Thymus (tissue), 11 donors: ENCODE data around the gene CHD9NB. TPM values are rescaled to one million over a fixed set of nuclear protein-coding genes. Genes with fewer than 3 reads are reported as not detected.
"Not testable (repeated sequence)": the region's sequence is repeated elsewhere in the genome, so short reads cannot be mapped to it uniquely, and the experiment has no call there.

Experiments
- DNase-seq, 9 donors: peaks; one replicate each; pipeline ENCODE4 v3.0.0-alpha.2; 2013; ENCODE audit warnings: low spot score in 9 of 9, low read depth in 6 of 9, missing footprints in 1 of 9
- H3K27ac ChIP-seq, 2 donors: one replicate each; pipeline ENCODE4 v1.5.1; 2013; ENCODE audit warnings: control low read depth in 1 of 2, low read depth in 1 of 2, low read length in 1 of 2, mild to moderate bottlenecking in 1 of 2, moderate library complexity in 1 of 2
- H3K27me3 ChIP-seq, 2 donors: one replicate each; pipeline ENCODE4 v1.5.1; 2013; ENCODE audit warnings: low read length in 1 of 2; ENCODE audit not compliant: control insufficient read depth in 2 of 2, insufficient read depth in 1 of 2
- H3K36me3 ChIP-seq, 2 donors: one replicate each; pipeline ENCODE4 v1.5.1; 2013; ENCODE audit warnings: low read length in 1 of 2, mild to moderate bottlenecking in 1 of 2, moderate library complexity in 1 of 2; ENCODE audit not compliant: control insufficient read depth in 2 of 2, insufficient read depth in 2 of 2
- H3K4me1 ChIP-seq, 2 donors: one replicate each; pipeline ENCODE4 v1.5.1; 2013; ENCODE audit warnings: low read length in 2 of 2; ENCODE audit not compliant: control insufficient read depth in 2 of 2, insufficient read depth in 2 of 2
- H3K4me3 ChIP-seq, 2 donors: one replicate each; pipeline ENCODE4 v1.5.1; 2013; ENCODE audit warnings: low read length in 2 of 2, control low read depth in 1 of 2, mild to moderate bottlenecking in 1 of 2
- H3K9me3 ChIP-seq, 2 donors: one replicate each; pipeline ENCODE4 v1.5.1; 2013; ENCODE audit warnings: low read length in 1 of 2, mild to moderate bottlenecking in 1 of 2; ENCODE audit not compliant: control insufficient read depth in 2 of 2, insufficient read depth in 1 of 2
- WGBS: extraction: QIAGEN DNeasy Blood & Tissue Kit; methylation state at CpG from one replicate; pipeline ENCODE4 v1.1.7; 2013; 5-methylcytosine and 5-hydroxymethylcytosine counted together
- polyA plus RNA-seq: library from polyadenylated mRNA; stranded (reverse); fragments of 200-250 nt; gene quantifications from one replicate; pipeline ENCODE4 v1.2.3, GENCODE V29; 2013
- total RNA-seq: library from RNA; stranded (reverse); fragments of 120-200 nt; gene quantifications from one replicate; pipeline ENCODE4 v1.2.4, GENCODE V29; 2013
- donor health status: healthy.

The CHD9NB gene
- total and polyA plus RNA-seq, 2 donors: 0.42 to 0.84 TPM

GRCh38 chr16:53078765-53079485 lies 26.2 kb upstream of the CHD9NB start:
- no peak for DNase-seq
- peaks cover 0 to 19% of the 10 kb centered on the region in 2 donors for H3K4me1 ChIP-seq
- H3K4me3 ChIP-seq: no peak overlapping the region
- H3K36me3 ChIP-seq: no peaks in the 10 kb centered on the region
- H3K27ac ChIP-seq: no peak overlapping the region
- no peaks in the 10 kb centered on the region for H3K27me3 ChIP-seq
- 90% methylated on average over 6 of the region's 6 CpGs for whole genome bisulfite sequencing
- peaks cover 0 to 11% of the 10 kb centered on the region in 2 donors for H3K9me3 ChIP-seq

DNA sequence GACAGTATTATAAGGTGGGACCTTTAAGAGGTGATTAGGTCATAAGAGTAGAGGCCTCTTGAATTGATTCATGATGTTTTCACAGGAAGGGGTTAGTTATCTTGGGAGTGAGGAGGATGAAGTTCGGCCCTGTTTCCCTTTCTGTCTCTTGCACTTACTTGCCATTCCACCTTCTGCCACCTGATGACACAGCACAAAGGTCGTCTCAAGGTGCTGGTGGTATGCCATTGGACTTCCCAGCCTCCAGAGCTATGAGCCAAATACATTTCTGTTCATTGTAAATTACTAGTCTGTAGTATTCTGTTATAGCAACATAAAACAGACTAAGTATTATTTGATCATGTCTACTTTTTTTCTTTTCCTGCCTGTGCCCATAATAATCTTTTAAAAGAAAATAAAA lies 25.6 kb upstream of the CHD9NB start:
- peaks cover 0 to 19% of the 10 kb centered on the region in 2 donors for H3K4me1 ChIP-seq
- 87% methylated on average over 2 of the region's 2 CpGs for WGBS
- no peaks in the 10 kb centered on the region for H3K36me3 ChIP-seq
- no peak for DNase-seq
- peaks cover 0 to 11% of the 10 kb centered on the region in 2 donors for H3K9me3 ChIP-seq
- H3K27me3 ChIP-seq: no peaks in the 10 kb centered on the region
- no peak overlapping the region for H3K27ac ChIP-seq
- no peak overlapping the region for H3K4me3 ChIP-seq

- H3K27ac ChIP-seq, H3K27me3 ChIP-seq, H3K36me3 ChIP-seq, H3K4me3 ChIP-seq, DNase-seq: not testable (repeated sequence)
- Histone ChIP-seq H3K9me3 (peaks cover 0 to 11% of the 10 kb centered on the region in 2 donors), H3K4me1 (peaks cover 10 to 16% of the 10 kb centered on the region in 2 donors)
- 96% methylated on average over 7 of the region's 7 CpGs for WGBS
These were observed 22.8 kb upstream of the CHD9NB start for GRCh38 chr16:53075461-53075860.

GRCh38 chr16:53074296-53074695 lies 21.6 kb upstream of the CHD9NB start:
- H3K9me3 ChIP-seq: peaks cover 0 to 11% of the 10 kb centered on the region in 2 donors
- H3K36me3 ChIP-seq, H3K27ac ChIP-seq, H3K27me3 ChIP-seq, DNase-seq, H3K4me3 ChIP-seq: not testable (repeated sequence)
- peaks cover 10% of the 10 kb centered on the region in 2 donors for H3K4me1 ChIP-seq
- WGBS: 65% methylated on average over 3 of the region's 3 CpGs

DNA sequence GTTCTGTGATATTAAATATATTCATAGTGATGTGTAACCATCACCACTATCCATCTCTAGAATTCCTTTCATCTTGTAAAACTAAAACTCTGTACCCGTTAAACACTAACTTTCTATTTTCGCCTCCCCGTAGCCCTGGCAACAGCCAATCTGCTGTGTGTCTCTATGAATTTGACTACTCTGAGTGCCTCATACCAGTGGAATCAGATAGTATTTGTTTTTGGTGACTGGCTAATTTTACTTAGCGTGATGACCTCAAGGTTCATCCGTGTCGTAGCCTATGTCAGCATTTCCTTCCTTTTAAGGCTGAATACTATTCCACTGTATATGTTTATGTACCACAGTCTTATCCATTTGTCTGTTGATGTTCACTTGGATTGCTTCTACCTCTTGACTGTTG lies 20.3 kb upstream of the CHD9NB start:
- H3K36me3 ChIP-seq: peaks cover 0 to 2% of the 10 kb centered on the region in 2 donors
- no peak for DNase-seq
- no peak overlapping the region for H3K4me3 ChIP-seq
- 98% methylated on average over 6 of the region's 6 CpGs for WGBS
- peaks cover 0 to 11% of the 10 kb centered on the region in 2 donors for H3K9me3 ChIP-seq
- H3K27me3 ChIP-seq: no peaks in the 10 kb centered on the region
- peaks cover 17 to 19% of the 10 kb centered on the region in 2 donors for H3K4me1 ChIP-seq
- no peak overlapping the region for H3K27ac ChIP-seq

DNA sequence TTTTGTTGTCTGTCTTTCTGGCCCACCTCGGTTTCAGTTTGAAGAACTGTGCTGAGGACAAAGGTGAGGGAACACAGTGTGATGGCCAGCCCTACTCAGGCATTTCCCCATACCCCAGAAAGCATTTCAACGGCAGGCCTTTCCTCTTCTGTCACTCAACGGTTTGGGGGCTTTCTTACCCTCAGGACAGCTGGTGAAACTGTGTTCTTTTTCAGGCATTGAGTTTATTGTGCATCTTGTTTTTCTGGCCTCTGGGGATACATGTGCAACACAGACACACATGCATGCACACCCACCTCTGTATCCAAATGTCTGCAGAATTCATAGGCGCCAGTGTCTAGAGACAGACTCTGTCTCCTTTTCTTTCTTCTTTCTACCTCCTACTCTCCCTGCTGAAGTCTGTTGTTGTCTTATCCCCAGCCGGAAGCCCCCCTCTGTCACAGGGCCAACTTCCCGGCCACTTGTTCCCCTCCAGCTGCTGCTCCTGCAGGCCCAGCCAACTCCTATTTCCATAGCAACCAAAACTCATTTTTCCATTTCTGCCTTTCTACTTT lies 19.1 kb upstream of the CHD9NB start:
- 5% methylated on average over 6 of the region's 6 CpGs for WGBS
- Histone ChIP-seq H3K36me3 (peaks cover 0 to 2% of the 10 kb centered on the region in 2 donors), H3K27ac (peak overlapping the region; percentile 76 to 89), H3K27me3 (no peaks in the 10 kb centered on the region), H3K4me1 (peaks cover 18 to 25% of the 10 kb centered on the region in 2 donors), H3K9me3 (peaks cover 0 to 11% of the 10 kb centered on the region in 2 donors), H3K4me3 (peak overlapping the region; percentile 35 to 43)
- DNase-seq: peak in 4 of 9 donors; percentile 29 to 67 (median 40)

GRCh38 chr16:53069772-53070171 lies 17.1 kb upstream of the CHD9NB start:
- Histone ChIP-seq H3K4me3 (no peak overlapping the region), H3K27me3 (no peaks in the 10 kb centered on the region), H3K4me1 (peaks cover 18 to 25% of the 10 kb centered on the region in 2 donors), H3K9me3 (peaks cover 0 to 6% of the 10 kb centered on the region in 2 donors), H3K27ac (no peak overlapping the region), H3K36me3 (peaks cover 0 to 2% of the 10 kb centered on the region in 2 donors)
- WGBS: 92% methylated on average over 2 of the region's 2 CpGs
- DNase-seq: no peak

DNA sequence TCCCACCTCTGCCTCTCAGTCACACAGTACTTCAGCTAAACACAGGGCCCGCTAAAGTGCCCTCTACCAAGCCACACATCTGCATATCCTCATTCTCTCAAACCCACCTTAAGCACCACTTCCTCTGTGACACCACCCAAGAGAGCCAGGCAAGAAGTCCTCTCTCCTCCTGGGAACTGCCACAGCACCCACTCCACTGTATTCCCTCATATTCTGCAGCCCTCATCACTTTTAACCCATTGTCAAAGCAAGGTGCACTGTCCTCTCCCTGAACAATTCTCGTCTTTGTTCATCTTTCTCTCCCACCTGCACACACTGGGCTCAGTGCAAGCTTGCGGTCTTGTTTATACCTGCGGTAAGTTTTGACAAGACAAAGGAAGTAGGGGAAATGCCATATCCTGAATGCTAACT lies 15.7 kb upstream of the CHD9NB start:
- H3K4me1 ChIP-seq: peaks cover 18 to 25% of the 10 kb centered on the region in 2 donors
- H3K27ac ChIP-seq: peak overlapping the region in 1 of 2 donors; percentile 57
- WGBS: 58% methylated on average over 4 of the region's 4 CpGs
- DNase-seq: peak in 3 of 9 donors; percentile 43 to 64 (median 46)
- peaks cover 0 to 2% of the 10 kb centered on the region in 2 donors for H3K36me3 ChIP-seq
- no peaks in the 10 kb centered on the region for H3K27me3 ChIP-seq
- H3K9me3 ChIP-seq: no peaks in the 10 kb centered on the region
- no peak overlapping the region for H3K4me3 ChIP-seq

DNA sequence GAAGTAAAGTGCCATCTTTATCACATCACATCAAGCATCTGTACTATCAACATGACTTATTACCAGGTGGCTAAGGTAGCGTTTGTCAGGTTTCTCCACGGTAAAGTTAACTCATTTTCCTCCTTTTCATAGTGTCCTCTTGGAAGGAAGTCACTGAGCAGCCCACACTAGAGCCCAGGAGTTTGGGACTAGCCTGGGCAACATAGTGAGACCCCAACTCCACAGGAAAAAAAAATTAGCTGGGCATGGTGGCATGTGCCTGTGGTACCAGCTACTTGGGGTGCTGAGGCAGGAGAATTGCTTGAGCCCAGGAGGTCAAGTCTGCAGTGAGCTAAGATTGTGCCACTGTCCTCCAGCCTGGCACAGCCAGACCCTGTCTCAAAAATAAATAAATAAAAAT lies 15.0 kb upstream of the CHD9NB start:
- H3K36me3 ChIP-seq: peaks cover 0 to 2% of the 10 kb centered on the region in 2 donors
- H3K4me1 ChIP-seq: peaks cover 18 to 25% of the 10 kb centered on the region in 2 donors
- no peaks in the 10 kb centered on the region for H3K9me3 ChIP-seq
- DNase-seq: no peak
- H3K4me3 ChIP-seq: no peak overlapping the region
- no peak overlapping the region for H3K27ac ChIP-seq
- no peaks in the 10 kb centered on the region for H3K27me3 ChIP-seq
- WGBS: 78% methylated on average over 2 of the region's 2 CpGs
